ENCODE measurements around the gene LBX1. TPM values are rescaled to one million over a fixed set of nuclear protein-coding genes. Genes with fewer than 3 reads are reported as not detected.

Gene LBX1
- polyA plus RNA-seq, 1 donor from 2014 or later = not detected

GRCh38 chr10:101188942-101189341 lies 40.3 kb downstream of the LBX1 start:
- Histone ChIP-seq H3K36me3 (ENCODE audit: insufficient read depth, low read length) (no peaks in the 10 kb centered on the region), H3K27ac (ENCODE audit: low read length) (no peak overlapping the region), H3K9ac (ENCODE audit: low read length) (no peak overlapping the region), H4K20me1 (ENCODE audit: insufficient read depth) (no peaks in the 10 kb centered on the region), H3K4me2 (ENCODE audit: low read length) (no peak overlapping the region), H3K9me3 (ENCODE audit: low read length) (no peaks in the 10 kb centered on the region), H2AFZ (ENCODE audit: low read depth, low read length) (no peak overlapping the region), H3F3A (ENCODE audit: insufficient read depth, low read length, poor library complexity, severe bottlenecking) (no peaks in the 10 kb centered on the region), H3K27me3 (ENCODE audit: insufficient read depth, low read depth, low read length) (no peaks in the 10 kb centered on the region), H3K4me3 (ENCODE audit: low read length) (no peak overlapping the region), H3K79me2 (replicated peaks; ENCODE audit: insufficient read depth, low read length) (no peaks in the 10 kb centered on the region), H3K9me2 (ENCODE audit: insufficient read depth, low read length) (no peaks in the 10 kb centered on the region)
- TF ChIP-seq POLR2AphosphoS5 (IDR thresholded peaks at IDR 0.05) (no peak), MXI1 (conservative IDR thresholded peaks at IDR 0.05; ENCODE audit: poor library complexity, severe bottlenecking) (no peak), EZH2 (IDR thresholded peaks at IDR 0.05; ENCODE audit: borderline replicate concordance, insufficient read depth, low read length, poor library complexity, severe bottlenecking) (no peak), RAD21 (conservative IDR thresholded peaks at IDR 0.05) (no peak), SMC3 (conservative IDR thresholded peaks at IDR 0.05; ENCODE audit: poor library complexity) (no peak), REST (IDR thresholded peaks at IDR 0.05; ENCODE audit: borderline replicate concordance) (no peak)

DNA sequence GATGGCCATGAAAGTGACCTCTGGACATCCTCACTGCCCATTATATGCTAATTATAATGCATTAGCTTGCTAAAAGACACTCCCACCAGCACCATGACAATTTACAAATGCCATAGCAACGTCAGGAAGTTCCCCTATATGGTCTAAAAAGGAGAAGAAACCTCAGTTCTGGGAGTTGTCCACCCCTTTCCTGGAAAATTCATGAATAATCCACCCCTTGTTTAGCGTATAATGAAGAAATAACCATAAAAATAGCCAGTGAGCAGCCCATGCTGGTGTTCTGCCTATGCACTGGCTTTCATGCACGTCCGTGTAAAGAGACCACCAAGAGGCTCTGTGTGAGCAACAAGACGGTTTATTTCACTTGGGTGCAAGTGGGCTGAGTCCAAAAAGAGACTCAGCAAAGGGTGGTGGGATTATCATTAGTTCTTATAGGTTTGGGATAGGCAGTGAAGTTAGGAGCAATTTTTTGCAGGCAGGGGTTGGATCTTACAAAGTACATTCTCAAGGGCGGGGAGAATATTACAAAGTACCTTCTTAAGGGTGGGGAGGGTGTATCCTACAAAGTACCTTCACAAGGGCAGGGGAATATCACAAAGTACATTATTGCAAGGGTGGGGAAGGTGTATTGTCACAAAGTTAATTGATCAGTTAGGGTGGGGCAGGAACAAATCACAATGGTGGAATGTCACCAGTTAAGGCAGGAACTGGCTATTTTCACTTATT lies 45.6 kb downstream of the LBX1 start:
- Histone ChIP-seq H3K27me3 (ENCODE audit: insufficient read depth, low read depth, low read length) (no peaks in the 10 kb centered on the region), H3K9ac (ENCODE audit: low read length) (no peak overlapping the region), H3K9me2 (ENCODE audit: insufficient read depth, low read length) (no peaks in the 10 kb centered on the region), H3K4me3 (ENCODE audit: low read length) (no peak overlapping the region), H3K9me3 (ENCODE audit: low read length) (no peaks in the 10 kb centered on the region), H3K36me3 (ENCODE audit: insufficient read depth, low read length) (no peaks in the 10 kb centered on the region), H3F3A (ENCODE audit: insufficient read depth, low read length, poor library complexity, severe bottlenecking) (no peaks in the 10 kb centered on the region), H3K4me2 (ENCODE audit: low read length) (no peak overlapping the region), H4K20me1 (ENCODE audit: insufficient read depth) (no peaks in the 10 kb centered on the region), H3K27ac (ENCODE audit: low read length) (no peak overlapping the region), H2AFZ (ENCODE audit: low read depth, low read length) (no peak overlapping the region), H3K79me2 (replicated peaks; ENCODE audit: insufficient read depth, low read length) (no peaks in the 10 kb centered on the region)
- no peak for TF ChIP-seq TAF1 (IDR thresholded peaks at IDR 0.05; ENCODE audit: low read depth)
- TF ChIP-seq POLR2AphosphoS5 (IDR thresholded peaks at IDR 0.05) = no peak
- TF ChIP-seq, protein P1, sequence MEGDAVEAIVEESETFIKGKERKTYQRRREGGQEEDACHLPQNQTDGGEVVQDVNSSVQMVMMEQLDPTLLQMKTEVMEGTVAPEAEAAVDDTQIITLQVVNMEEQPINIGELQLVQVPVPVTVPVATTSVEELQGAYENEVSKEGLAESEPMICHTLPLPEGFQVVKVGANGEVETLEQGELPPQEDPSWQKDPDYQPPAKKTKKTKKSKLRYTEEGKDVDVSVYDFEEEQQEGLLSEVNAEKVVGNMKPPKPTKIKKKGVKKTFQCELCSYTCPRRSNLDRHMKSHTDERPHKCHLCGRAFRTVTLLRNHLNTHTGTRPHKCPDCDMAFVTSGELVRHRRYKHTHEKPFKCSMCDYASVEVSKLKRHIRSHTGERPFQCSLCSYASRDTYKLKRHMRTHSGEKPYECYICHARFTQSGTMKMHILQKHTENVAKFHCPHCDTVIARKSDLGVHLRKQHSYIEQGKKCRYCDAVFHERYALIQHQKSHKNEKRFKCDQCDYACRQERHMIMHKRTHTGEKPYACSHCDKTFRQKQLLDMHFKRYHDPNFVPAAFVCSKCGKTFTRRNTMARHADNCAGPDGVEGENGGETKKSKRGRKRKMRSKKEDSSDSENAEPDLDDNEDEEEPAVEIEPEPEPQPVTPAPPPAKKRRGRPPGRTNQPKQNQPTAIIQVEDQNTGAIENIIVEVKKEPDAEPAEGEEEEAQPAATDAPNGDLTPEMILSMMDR (IDR thresholded peaks at IDR 0.05; ENCODE audit: poor library complexity, severe bottlenecking) = no peak
- no peak for TF ChIP-seq REST (IDR thresholded peaks at IDR 0.05; ENCODE audit: borderline replicate concordance)
- TF ChIP-seq EZH2 (IDR thresholded peaks at IDR 0.05; ENCODE audit: borderline replicate concordance, insufficient read depth, low read length, poor library complexity, severe bottlenecking) = no peak
- no peak for TF ChIP-seq RAD21 (conservative IDR thresholded peaks at IDR 0.05)
- no peak for TF ChIP-seq SMC3 (conservative IDR thresholded peaks at IDR 0.05; ENCODE audit: poor library complexity)
- TF ChIP-seq MXI1 (conservative IDR thresholded peaks at IDR 0.05; ENCODE audit: poor library complexity, severe bottlenecking) = no peak
- TF ChIP-seq EP300 (conservative IDR thresholded peaks at IDR 0.05; ENCODE audit: poor library complexity, severe bottlenecking) = no peak
